ENCODE measurements around the gene DENND4B.

The DENND4B gene

GRCh38 chr1:153944005-153944826, 2.3 kb downstream of the DENND4B start:
- DNase-seq: no peak

- no peak for DNase-seq
Observed at GRCh38 chr1:153942766-153943549, 3.6 kb downstream of the DENND4B start.

- DNase-seq: no peak
Observed at GRCh38 chr1:153941826-153942725, 4.4 kb downstream of the DENND4B start.

- no peak for DNase-seq
Observed at GRCh38 chr1:153940756-153941155, 5.8 kb downstream of the DENND4B start.

- DNase-seq: no peak
Observed at GRCh38 chr1:153939476-153939875, 7.0 kb downstream of the DENND4B start.

GRCh38 chr1:153938996-153939395, 7.5 kb downstream of the DENND4B start:
- DNase-seq: no peak

GRCh38 chr1:153937331-153937730, 9.2 kb downstream of the DENND4B start:
- no peak for DNase-seq

- no peak for DNase-seq
Observed at GRCh38 chr1:153936011-153936802, 10.3 kb downstream of the DENND4B start.

GRCh38 chr1:153934746-153935145, 11.8 kb downstream of the DENND4B start:
- no peak for DNase-seq

- DNase-seq: no peak
Observed at GRCh38 chr1:153933955-153934354, 12.6 kb downstream of the DENND4B start.

- no peak for DNase-seq
Observed at GRCh38 chr1:153933430-153933829, 13.1 kb downstream of the DENND4B start.

GRCh38 chr1:153932156-153933131, 14.1 kb downstream of the DENND4B start:
- DNase-seq: no peak

- no peak for DNase-seq
Observed at GRCh38 chr1:153929981-153930948, 16.3 kb downstream of the DENND4B start.

GRCh38 chr1:153929426-153929825, 17.1 kb downstream of the DENND4B start:
- no peak for DNase-seq

- DNase-seq: no peak
Observed at GRCh38 chr1:153928791-153929341, 17.7 kb downstream of the DENND4B start.

- no peak for DNase-seq
Observed at GRCh38 chr1:153928245-153928644, 18.3 kb downstream of the DENND4B start.

- no peak for DNase-seq
Observed at GRCh38 chr1:153926405-153926804, 20.1 kb downstream of the DENND4B start.

- peak; percentile 99 for DNase-seq
Observed at GRCh38 chr1:153922972-153923925, 23.3 kb downstream of the DENND4B start, which contains the start of gene GATAD2B. Gene GATAD2B (minus strand): TSS chr1:153922972. CDS start chr1:153828347, 94,625 bp downstream.
